IPS-NIHi7 (cell line): ENCODE results near the gene TMEM182.

Source experiments
- DNase-seq: peaks from one replicate; pipeline ENCODE4 v3.0.0; 2012; ENCODE audit warnings: mixed read lengths; ENCODE audit errors: extremely low spot score

Gene TMEM182

GRCh38 chr2:102801858-102802699 lies 40.2 kb downstream of the TMEM182 start:
- DNase-seq: no peak

- DNase-seq: no peak
These were observed 41.4 kb downstream of the TMEM182 start for GRCh38 chr2:102803041-102803896.

- DNase-seq: no peak
These were observed 42.0 kb downstream of the TMEM182 start for GRCh38 chr2:102803897-102804217.

DNA sequence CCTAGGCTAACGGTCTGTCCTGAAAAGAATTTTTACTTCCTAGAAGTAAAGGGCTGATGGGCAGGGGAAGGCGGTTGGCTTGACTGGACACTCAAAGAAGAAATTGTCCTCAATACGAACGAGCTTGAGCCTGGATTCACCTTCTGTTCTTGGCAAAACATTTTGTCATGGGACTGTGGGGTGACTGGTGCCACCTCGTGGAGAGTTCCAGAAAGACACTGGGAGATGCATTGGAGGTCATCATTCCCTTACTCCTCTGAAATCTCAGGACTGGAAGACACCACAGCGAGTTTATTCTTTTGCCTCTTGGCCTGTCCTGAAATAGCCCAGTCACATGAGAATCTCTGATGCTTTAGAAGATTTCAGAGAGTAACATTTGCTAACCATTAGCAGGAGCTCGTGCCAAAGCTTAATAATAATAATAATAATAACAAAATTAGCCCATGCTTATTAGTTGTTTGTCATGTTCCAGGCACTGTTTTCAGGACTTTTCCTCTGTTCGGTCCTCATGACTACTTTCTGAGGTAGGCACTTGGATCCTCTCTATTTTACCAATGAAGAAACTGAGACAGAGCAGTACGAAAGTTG lies 44.5 kb downstream of the TMEM182 start:
- DNase-seq: peak; percentile 88

GRCh38 chr2:102809291-102810189 lies 47.7 kb downstream of the TMEM182 start:
- no peak for DNase-seq

- no peak for DNase-seq
These were observed 53.5 kb downstream of the TMEM182 start for GRCh38 chr2:102815285-102815684.

- no peak for DNase-seq
These were observed 65.1 kb downstream of the TMEM182 start for GRCh38 chr2:102826904-102827303.

- no peak for DNase-seq
These were observed 71.0 kb downstream of the TMEM182 start for GRCh38 chr2:102832789-102833188.

GRCh38 chr2:102834523-102835273 lies 72.9 kb downstream of the TMEM182 start:
- DNase-seq: no peak

- DNase-seq: no peak
These were observed 75.9 kb downstream of the TMEM182 start for GRCh38 chr2:102837626-102838198.

DNA sequence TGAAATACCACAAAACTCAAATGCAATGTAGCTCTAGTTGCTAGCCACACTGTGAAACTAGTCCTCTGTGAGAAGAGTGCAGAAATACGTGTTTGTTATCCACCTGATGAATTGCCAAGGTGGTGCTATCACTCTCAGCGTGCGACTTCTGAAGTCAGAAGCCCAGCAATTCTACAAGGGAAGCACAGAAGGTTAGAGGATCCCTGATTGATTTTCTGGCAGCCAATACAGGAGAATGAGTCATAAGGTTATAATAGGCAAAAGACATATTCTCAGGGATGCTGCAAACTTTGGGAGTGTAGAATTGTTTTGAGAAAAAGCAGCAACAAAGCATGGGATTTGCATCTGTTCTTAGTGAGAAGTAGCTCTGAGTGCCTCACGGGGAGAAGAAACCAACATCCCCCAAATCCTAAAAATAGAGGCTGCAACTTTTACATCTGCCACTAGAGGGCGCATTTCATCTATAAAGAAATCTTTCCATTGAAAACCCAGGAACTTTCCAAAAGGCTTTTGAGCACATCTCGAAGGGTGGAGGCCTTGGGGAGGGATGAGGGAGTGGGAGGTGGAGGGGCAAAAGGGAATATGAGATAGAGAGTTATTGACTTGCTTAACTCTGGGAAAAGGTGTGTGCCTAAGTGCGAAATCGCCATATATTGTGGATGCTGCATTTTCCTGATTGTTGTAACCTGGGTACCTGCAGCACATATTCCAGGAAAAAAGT lies 78.0 kb downstream of the TMEM182 start:
- peak; percentile 56 for DNase-seq

DNA sequence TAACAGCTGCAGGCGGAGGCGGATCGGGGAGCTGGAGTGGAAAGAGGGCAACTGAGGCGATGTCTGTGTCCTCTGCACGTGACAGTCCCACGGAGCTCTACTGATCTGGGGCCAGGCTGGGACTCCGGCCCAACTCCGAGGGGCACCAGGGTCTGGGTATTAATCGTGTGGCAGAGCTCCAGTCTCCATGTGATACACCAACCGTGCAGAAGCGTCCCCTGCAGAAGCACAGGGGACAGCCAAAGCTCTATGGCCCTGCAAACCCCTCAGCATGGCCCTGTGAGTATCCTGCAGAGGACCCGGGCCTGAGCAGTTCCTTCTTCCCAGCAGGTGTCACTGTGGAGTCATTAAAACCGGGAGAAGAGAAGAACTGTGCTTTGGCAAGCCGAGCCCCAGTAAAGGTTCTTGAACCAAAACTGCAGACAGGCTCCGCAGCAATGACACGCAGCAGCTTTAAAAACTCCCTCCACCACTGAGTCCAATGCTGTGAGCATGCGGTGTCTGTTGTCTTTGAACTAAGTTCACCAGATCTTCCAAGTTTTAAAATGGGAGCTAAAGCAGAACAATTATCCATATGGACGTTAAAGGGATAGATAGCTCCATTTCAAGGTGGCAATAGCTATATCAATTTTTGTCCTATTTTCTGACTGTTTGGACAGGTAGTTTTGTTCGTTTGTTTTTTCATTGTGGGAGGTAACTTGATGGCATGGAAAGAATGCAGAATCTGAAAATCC lies 79.4 kb downstream of the TMEM182 start:
- DNase-seq: peak; percentile 78

- DNase-seq: no peak
These were observed 82.1 kb downstream of the TMEM182 start for GRCh38 chr2:102843764-102844443.

GRCh38 chr2:102844911-102845310 lies 83.1 kb downstream of the TMEM182 start:
- no peak for DNase-seq

DNA sequence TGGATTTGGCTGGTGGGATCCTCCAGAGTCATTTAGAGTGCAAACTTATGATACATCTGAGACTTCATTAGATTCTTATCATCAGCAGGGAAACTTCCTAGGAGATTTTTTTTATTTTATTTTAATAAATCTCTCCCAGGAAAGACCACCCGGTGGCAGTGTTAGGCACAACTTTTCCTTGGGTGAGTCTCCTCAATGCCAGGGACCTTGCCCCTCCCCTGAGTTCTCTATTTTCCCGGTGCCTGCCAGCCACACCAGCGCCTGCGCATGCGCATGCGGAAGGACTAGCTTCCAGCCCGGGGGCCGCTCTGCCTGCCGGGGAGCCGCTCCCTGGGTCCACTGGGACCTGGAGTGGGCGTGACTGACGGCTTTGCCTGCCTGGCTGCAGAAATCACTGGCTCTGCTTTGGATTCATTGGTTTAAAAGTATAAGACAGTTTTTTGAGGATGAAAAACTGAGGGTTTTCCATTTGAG lies 86.6 kb downstream of the TMEM182 start:
- peak; percentile 98 for DNase-seq

GRCh38 chr2:102850888-102851287 lies 89.1 kb downstream of the TMEM182 start:
- no peak for DNase-seq

GRCh38 chr2:102852867-102853266 lies 91.0 kb downstream of the TMEM182 start:
- DNase-seq: no peak
